HFFc6 (cell line): Measurements from ENCODE around the gene ZFP42. TPM values are rescaled to one million over a fixed set of nuclear protein-coding genes. Genes with fewer than 3 reads are reported as not detected.
A peak's percentile ranks its signal among the peaks of the same experiment; 100 is the strongest.

Source experiments
- DNase-seq: peaks from one replicate; pipeline ENCODE4 v3.0.0-alpha.2; 2018
- H3K27ac Mint-ChIP-seq: 2 replicates; pipeline ENCODE4 v1.8.0; 2020; ENCODE audit warnings: mild to moderate bottlenecking, mixed read lengths
- H3K27me3 Mint-ChIP-seq: 2 replicates; pipeline ENCODE4 v1.8.0; 2021; ENCODE audit warnings: mild to moderate bottlenecking, moderate library complexity, mixed read lengths; ENCODE audit not compliant: insufficient read depth
- H3K36me3 Mint-ChIP-seq: 2 replicates; pipeline ENCODE4 v1.8.0; 2021; ENCODE audit warnings: low read depth, mixed read lengths
- H3K4me1 Mint-ChIP-seq: 2 replicates; pipeline ENCODE4 v1.8.0; 2020; ENCODE audit warnings: low read depth, mixed read lengths
- H3K4me3 Mint-ChIP-seq: 2 replicates; pipeline ENCODE4 v1.8.0; 2020; ENCODE audit warnings: mild to moderate bottlenecking, moderate library complexity, mixed read lengths
- H3K9me3 Mint-ChIP-seq: 2 replicates; pipeline ENCODE4 v1.8.0; 2020; ENCODE audit warnings: mild to moderate bottlenecking, mixed read lengths
- total RNA-seq, 6 experiments: library from RNA; stranded (reverse); fragmentation: NEBNext Ultra II Directional; extraction: Animal tissue kit (Norgen Biotek cat#: 25700); gene quantifications; 2 replicates in 1 of 6; 3 replicates in 5 of 6; pipeline ENCODE4 v1.2.3, GENCODE V29; 2021
- TF ChIP-seq, protein P1 (sequence below): fragments of 200-600 bp; sonication (generic); IDR thresholded peaks from 2 replicates; pipeline ENCODE4 v1.5.0; 2021; ENCODE audit warnings: antibody characterized with exemption, mild to moderate bottlenecking

Gene ZFP42
- total RNA-seq, 6 experiments from 2014 or later = not detected

GRCh38 chr4:188021548-188022249 is 26.1 kb downstream of the ZFP42 start:
- TF ChIP-seq, protein P1, sequence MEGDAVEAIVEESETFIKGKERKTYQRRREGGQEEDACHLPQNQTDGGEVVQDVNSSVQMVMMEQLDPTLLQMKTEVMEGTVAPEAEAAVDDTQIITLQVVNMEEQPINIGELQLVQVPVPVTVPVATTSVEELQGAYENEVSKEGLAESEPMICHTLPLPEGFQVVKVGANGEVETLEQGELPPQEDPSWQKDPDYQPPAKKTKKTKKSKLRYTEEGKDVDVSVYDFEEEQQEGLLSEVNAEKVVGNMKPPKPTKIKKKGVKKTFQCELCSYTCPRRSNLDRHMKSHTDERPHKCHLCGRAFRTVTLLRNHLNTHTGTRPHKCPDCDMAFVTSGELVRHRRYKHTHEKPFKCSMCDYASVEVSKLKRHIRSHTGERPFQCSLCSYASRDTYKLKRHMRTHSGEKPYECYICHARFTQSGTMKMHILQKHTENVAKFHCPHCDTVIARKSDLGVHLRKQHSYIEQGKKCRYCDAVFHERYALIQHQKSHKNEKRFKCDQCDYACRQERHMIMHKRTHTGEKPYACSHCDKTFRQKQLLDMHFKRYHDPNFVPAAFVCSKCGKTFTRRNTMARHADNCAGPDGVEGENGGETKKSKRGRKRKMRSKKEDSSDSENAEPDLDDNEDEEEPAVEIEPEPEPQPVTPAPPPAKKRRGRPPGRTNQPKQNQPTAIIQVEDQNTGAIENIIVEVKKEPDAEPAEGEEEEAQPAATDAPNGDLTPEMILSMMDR = no peak
- no peaks in the 10 kb centered on the region; the same call in 1 of the 2 replicates for H3K9me3 Mint-ChIP-seq
- H3K4me3 Mint-ChIP-seq = no peak overlapping the region; the same call in 1 of the 2 replicates
- DNase-seq = no peak
- no peaks in the 10 kb centered on the region for H3K36me3 Mint-ChIP-seq
- H3K27ac Mint-ChIP-seq = 0 out of 2 replicates have a peak overlapping the region, but pooled peaks have one; percentile 53
- H3K4me1 Mint-ChIP-seq = peaks cover 13% of the 10 kb centered on the region
- peaks cover 2% of the 10 kb centered on the region for H3K27me3 Mint-ChIP-seq

- no peaks in the 10 kb centered on the region; the same call in 1 of the 2 replicates for H3K9me3 Mint-ChIP-seq
- H3K36me3 Mint-ChIP-seq = no peaks in the 10 kb centered on the region
- H3K4me1 Mint-ChIP-seq = peaks cover 7% of the 10 kb centered on the region; the same call in 1 of the 2 replicates
- peaks cover 2% of the 10 kb centered on the region; the same call in 1 of the 2 replicates for H3K27me3 Mint-ChIP-seq
- DNase-seq = no peak
- no peak overlapping the region for H3K4me3 Mint-ChIP-seq
- H3K27ac Mint-ChIP-seq = no peak overlapping the region
- TF ChIP-seq, protein P1 = no peak
Measured at GRCh38 chr4:188023682-188024081, 28.1 kb downstream of the ZFP42 start.

GRCh38 chr4:188025476-188025875 is 29.9 kb downstream of the ZFP42 start:
- Mint-ChIP-seq H3K4me3 (no peak overlapping the region), H3K9me3 (no peaks in the 10 kb centered on the region; the same call in 1 of the 2 replicates), H3K36me3 (peaks cover 5% of the 10 kb centered on the region; the same call in 1 of the 2 replicates), H3K4me1 (peaks cover 7% of the 10 kb centered on the region; the same call in 1 of the 2 replicates), H3K27me3 (peaks cover 2% of the 10 kb centered on the region; the same call in 1 of the 2 replicates), H3K27ac (no peak overlapping the region)
- TF ChIP-seq, protein P1 = no peak
- DNase-seq = no peak

DNA sequence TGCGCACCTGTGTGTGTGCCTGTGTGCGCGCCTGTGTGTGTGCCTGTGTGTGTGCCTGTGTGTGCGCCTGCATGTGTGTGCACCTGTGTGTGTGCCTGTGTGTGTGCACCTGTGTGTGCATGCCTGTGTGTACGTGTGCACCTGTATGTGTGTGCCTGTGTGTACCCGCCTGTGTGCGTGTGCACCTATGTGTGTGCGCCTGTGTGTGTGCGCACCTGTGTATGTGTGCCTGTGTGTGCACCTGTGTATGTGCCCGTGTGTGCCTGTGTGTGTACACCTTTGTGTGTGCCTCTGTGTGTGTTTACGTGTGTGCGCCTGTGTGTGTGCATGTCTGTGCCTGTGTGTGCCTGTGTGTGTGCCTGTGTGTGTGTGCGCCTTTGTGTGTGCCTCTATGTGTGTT is 33.5 kb downstream of the ZFP42 start:
- DNase-seq = no peak
- H3K4me3 Mint-ChIP-seq = no peak overlapping the region
- peaks cover 7% of the 10 kb centered on the region; the same call in 1 of the 2 replicates for H3K9me3 Mint-ChIP-seq
- TF ChIP-seq, protein P1 = no peak
- no peaks in the 10 kb centered on the region for H3K4me1 Mint-ChIP-seq
- peaks cover 5% of the 10 kb centered on the region; the same call in 1 of the 2 replicates for H3K36me3 Mint-ChIP-seq
- no peaks in the 10 kb centered on the region for H3K27me3 Mint-ChIP-seq
- no peak overlapping the region for H3K27ac Mint-ChIP-seq

DNA sequence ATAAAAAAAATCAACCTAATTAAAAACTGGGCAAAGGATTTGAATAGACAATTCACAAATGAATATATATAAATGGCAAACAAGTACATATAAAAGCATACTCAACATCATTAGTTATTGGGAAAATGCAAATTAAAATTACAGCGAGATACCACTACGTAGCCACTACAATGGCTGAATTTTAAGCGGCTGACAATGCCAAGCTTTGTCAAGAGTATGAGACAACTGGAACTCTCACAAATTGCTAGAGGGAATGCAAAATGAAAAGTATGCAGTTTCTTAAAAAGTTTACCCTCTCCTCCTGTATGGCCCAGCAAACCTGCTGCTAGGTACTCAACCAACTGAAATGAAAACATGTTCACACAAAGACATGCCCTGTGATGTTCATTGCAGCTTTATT is 34.8 kb downstream of the ZFP42 start:
- Mint-ChIP-seq H3K4me1 (no peaks in the 10 kb centered on the region), H3K36me3 (peaks cover 5% of the 10 kb centered on the region; the same call in 1 of the 2 replicates), H3K9me3 (peaks cover 7% of the 10 kb centered on the region; the same call in 1 of the 2 replicates), H3K4me3 (no peak overlapping the region), H3K27me3 (no peaks in the 10 kb centered on the region), H3K27ac (no peak overlapping the region)
- TF ChIP-seq, protein P1 = no peak
- DNase-seq = no peak
